Esophagus (tissue), 2 donors: Measurements from ENCODE around the gene CNPY1. TPM values are rescaled to one million over a fixed set of nuclear protein-coding genes. Genes with fewer than 3 reads are reported as not detected.

ENCODE experiments used
- H3K27ac ChIP-seq, 2 donors: one replicate each; pipeline ENCODE4 v1.5.1; 2013; ENCODE audit warnings: low read depth in 2 of 2, mild to moderate bottlenecking in 2 of 2, inconsistent platforms in 1 of 2, low read length in 1 of 2, moderate library complexity in 1 of 2
- H3K27me3 ChIP-seq, 2 donors: one replicate each; pipeline ENCODE4 v1.6.1; 2013; ENCODE audit warnings: low read length in 2 of 2, control low read depth in 1 of 2, mild to moderate bottlenecking in 1 of 2; ENCODE audit not compliant: insufficient read depth in 2 of 2, control insufficient read depth in 1 of 2
- H3K36me3 ChIP-seq, 2 donors: one replicate each; pipeline ENCODE4 v1.6.1; 2013; ENCODE audit warnings: low read length in 1 of 2; ENCODE audit not compliant: control insufficient read depth in 2 of 2, insufficient read depth in 2 of 2
- H3K4me1 ChIP-seq, 2 donors: one replicate each; pipeline ENCODE4 v1.6.1; 2013; ENCODE audit warnings: low read length in 1 of 2; ENCODE audit not compliant: control insufficient read depth in 2 of 2, insufficient read depth in 2 of 2
- H3K4me3 ChIP-seq, 2 donors: one replicate each; pipeline ENCODE4 v1.5.1; 2013; ENCODE audit warnings: low read length in 2 of 2, mild to moderate bottlenecking in 2 of 2, low read depth in 1 of 2, moderate library complexity in 1 of 2
- H3K9me3 ChIP-seq, 2 donors: one replicate each; pipeline ENCODE4 v1.6.1; 2013; ENCODE audit warnings: mild to moderate bottlenecking in 2 of 2, low read depth in 1 of 2, low read length in 1 of 2, moderate library complexity in 1 of 2; ENCODE audit not compliant: control insufficient read depth in 2 of 2, insufficient read depth in 1 of 2
- WGBS, 2 donors: extraction: QIAGEN DNeasy Blood & Tissue Kit; methylation state at CpG; one replicate each; pipeline ENCODE4 v1.1.7; 2013; 5-methylcytosine and 5-hydroxymethylcytosine counted together
- polyA plus RNA-seq, 2 donors: library from polyadenylated mRNA; stranded (reverse); fragments of 200-250 nt; gene quantifications; one replicate each; pipeline ENCODE4 v1.2.3, GENCODE V29; 2013
- donor health status: healthy with polysubstance abuse.
- donor health status: Bipolar disorder and iron deficiency.

Gene CNPY1
- polyA plus RNA-seq, 2 donors, result not detected

DNA sequence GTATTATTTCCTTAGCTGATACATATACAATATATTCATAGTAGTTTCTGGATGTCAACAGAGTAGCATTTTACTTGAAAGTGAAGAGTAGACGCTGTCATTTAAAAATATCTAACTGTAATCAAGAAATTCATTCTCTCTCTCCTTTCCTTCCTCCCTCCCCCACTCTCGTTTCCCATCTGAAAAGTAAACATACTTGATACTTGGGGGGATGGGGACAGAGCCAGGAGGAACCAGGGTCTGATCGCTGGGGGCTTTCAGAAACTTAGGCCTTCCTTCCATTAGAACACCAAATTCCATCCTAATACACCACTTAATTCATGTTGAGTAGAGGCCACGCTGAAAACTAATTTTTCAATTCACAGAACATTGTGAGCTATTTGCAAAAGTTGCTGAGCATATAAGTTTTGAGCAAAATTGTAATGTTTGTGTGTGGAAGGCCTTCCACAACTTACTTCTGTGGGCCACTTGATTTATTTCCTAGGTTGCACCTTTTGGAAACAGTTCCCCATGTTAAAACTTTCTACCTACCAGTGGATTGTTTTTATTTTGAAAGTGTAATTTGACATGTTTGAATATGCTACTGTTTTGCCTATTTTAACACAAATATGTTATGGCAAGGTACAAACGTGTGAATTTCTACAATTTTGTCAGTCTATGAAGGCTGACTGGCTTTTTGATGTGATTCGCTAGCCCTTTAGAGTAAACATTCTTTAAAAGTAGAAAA, 35.2 kb downstream of the CNPY1 start:
- H3K27me3 ChIP-seq, result peaks cover 10 to 16% of the 10 kb centered on the region in 2 donors
- no peaks in the 10 kb centered on the region for H3K36me3 ChIP-seq
- 11 to 21% methylated on average over 6 of the region's 6 CpGs for WGBS, 2 donors
- H3K4me1 ChIP-seq, result peaks cover 0 to 6% of the 10 kb centered on the region in 2 donors
- H3K4me3 ChIP-seq, result no peak overlapping the region
- H3K27ac ChIP-seq, result no peak overlapping the region
- peaks cover 0 to 2% of the 10 kb centered on the region in 2 donors for H3K9me3 ChIP-seq

DNA sequence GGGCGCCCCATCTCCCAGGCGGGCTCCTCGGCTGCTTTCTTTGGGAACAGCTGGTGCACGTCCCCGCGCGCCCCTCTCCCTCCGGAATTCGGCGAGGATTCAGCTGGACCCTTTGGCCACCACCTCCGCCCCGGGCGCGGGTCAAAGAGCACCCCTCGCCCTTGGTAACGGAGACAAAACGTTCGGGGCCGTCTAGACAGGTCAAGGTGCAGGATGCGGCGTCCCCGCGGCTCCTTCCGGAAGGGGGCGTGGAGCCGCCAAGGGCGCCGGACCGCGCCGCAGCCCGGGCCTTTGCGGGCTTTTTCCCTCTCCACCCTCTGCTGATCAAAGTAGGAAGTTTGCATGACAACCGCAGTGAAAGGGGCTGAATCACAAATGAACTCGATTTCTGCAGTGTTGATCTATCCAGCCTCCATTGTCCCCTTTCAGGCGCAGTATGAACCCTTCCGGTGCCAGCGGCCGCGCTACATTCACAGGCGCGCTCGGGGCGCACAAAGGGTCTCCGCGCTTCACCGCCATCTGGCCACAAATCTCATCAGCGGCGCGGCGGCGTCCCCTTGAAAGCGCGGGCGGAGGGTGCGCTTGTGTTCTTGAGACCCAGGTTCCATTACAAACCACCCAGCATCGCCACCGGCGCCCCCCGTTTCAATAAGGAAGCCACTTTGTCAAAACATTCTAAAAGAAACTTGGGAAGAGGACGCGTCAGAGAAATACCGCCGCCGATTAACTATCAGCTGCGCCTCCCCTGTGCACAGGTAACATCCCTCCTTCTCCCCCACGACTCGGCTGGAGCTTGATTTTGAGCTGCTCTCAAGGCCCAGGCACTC, 36.4 kb downstream of the CNPY1 start:
- H3K27ac ChIP-seq, result no peak overlapping the region
- peaks cover 0 to 6% of the 10 kb centered on the region in 2 donors for H3K4me1 ChIP-seq
- 5 to 6% methylated on average over 66 to 68 of the region's 68 CpGs for WGBS, 2 donors
- peaks cover 10 to 17% of the 10 kb centered on the region in 2 donors for H3K27me3 ChIP-seq
- H3K9me3 ChIP-seq, result peaks cover 0 to 2% of the 10 kb centered on the region in 2 donors
- H3K36me3 ChIP-seq, result no peaks in the 10 kb centered on the region
- no peak overlapping the region for H3K4me3 ChIP-seq

DNA sequence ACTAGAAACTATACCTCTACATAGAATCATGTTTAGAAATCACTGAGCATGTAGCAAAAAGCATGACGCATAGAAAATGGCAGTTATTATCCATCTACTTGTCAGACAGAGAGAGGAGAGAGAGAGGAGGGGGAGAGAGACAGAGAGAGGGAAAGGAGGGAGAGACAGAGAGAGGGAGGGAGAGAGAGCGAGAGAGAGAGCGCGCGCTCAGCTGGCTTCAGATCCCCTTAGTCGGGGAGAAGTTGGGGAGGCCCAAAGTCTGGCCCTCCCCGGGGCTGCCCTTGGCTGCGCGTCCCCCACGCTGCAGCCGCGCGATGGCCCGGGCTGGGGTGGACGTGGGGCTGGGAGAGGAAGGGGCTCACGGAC, 37.0 kb downstream of the CNPY1 start:
- 9 to 10% methylated on average over 10 to 16 of the region's 16 CpGs for WGBS, 2 donors
- H3K27me3 ChIP-seq, result peaks cover 10 to 19% of the 10 kb centered on the region in 2 donors
- H3K27ac ChIP-seq, result no peak overlapping the region
- H3K36me3 ChIP-seq, result no peaks in the 10 kb centered on the region
- H3K4me3 ChIP-seq, result no peak overlapping the region
- H3K4me1 ChIP-seq, result peaks cover 0 to 6% of the 10 kb centered on the region in 2 donors
- peaks cover 0 to 2% of the 10 kb centered on the region in 2 donors for H3K9me3 ChIP-seq

DNA sequence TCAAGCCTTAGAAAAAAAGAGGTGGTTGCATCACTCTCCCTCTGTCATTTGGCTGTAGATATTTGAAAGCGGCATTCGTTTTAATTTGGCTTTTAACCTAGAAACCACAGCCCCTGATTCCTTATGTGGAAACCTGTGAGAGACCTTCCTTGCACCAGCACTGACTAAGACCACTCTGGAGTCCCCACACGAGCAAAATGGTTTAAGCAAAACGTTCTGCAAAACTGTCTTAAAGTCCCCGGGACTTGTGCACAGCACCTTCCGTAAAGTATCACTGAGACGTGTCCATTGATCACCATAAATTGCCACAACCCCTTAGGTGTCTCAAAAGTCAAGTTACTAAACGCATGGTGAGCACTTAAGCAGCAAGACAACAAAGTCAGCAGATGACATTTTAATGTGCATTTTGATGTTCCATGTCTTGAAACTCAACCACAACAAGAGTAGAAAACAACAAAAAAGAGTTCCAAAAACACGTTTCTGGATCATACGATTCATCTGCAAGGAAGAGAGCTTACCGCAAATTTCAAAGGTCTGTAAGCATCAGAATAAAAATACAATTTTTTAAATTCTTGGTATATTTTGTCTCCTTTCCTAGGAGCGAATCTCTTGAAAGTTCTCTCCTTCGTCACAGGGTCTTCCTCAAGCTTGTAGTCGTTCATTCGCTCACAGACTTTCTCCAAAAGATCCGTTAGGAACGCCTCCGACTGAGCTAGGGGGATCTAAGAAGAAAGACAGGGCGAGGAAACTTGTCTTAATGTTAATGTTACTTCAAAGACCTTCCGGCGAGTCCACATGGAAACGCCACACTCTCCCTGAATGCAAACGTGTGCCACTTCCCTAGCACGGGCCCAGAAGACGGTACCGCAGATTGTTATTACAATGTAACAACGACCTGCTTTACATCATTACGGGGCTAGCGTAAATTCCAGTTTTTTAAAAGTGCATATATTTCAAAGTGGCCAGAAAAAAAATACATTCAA, 37.7 kb downstream of the CNPY1 start:
- H3K9me3 ChIP-seq, result peaks cover 0 to 2% of the 10 kb centered on the region in 2 donors
- no peak overlapping the region for H3K4me3 ChIP-seq
- H3K27me3 ChIP-seq, result peaks cover 10 to 19% of the 10 kb centered on the region in 2 donors
- H3K36me3 ChIP-seq, result no peaks in the 10 kb centered on the region
- no peak overlapping the region for H3K27ac ChIP-seq
- H3K4me1 ChIP-seq, result peaks cover 0 to 6% of the 10 kb centered on the region in 2 donors
- 17% methylated on average over 29 of the region's 29 CpGs for WGBS, 2 donors

DNA sequence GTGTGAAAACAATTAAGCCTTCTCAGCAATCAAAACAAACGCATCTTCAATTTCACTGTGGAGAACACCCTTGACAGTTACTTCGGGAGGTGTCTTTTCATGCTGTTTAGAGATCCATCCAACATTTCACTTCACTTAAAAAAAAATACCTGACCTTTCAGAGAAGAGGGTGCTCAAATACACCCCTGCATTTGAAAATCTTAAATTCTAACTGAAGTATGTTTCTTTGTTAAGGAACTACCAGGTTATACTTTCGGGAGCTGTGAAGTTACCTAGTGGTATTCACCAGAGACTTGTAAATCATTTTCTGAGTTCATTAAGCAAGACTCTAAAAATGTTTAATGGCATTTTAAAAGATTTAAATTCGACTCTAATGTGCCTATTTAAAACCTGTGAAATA, 38.8 kb downstream of the CNPY1 start:
- no peaks in the 10 kb centered on the region for H3K36me3 ChIP-seq
- H3K9me3 ChIP-seq, result peaks cover 0 to 2% of the 10 kb centered on the region in 2 donors
- H3K27ac ChIP-seq, result no peak overlapping the region
- WGBS, 2 donors, result 15 to 22% methylated on average over 4 of the region's 4 CpGs
- H3K4me3 ChIP-seq, result no peak overlapping the region
- H3K4me1 ChIP-seq, result peaks cover 0 to 6% of the 10 kb centered on the region in 2 donors
- peaks cover 10 to 19% of the 10 kb centered on the region in 2 donors for H3K27me3 ChIP-seq

DNA sequence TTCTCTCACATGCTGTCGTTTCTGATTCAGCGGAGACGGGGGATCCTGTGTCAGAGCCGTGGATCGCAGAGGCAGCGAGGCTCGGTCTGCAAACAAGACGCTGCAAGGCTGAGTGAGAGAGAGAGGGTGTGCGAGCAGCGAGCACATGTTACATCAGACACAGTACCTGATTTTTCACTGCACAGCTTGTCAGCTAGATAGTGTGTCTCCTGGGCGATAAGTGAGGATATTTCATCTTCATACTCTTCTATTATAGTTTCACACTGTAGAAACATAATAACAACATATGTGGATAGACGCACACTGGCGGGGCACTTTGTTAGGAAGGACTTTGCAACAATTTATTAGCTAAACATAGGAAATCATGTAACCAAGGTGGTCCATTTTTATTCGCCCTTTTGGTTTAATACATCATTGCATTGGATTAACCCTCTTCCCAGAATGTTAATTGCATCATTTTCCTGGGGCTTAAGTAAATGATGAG, 39.5 kb downstream of the CNPY1 start:
- Histone ChIP-seq H3K27me3 (peaks cover 10 to 19% of the 10 kb centered on the region in 2 donors), H3K27ac (no peak overlapping the region), H3K4me3 (no peak overlapping the region), H3K4me1 (peaks cover 0 to 6% of the 10 kb centered on the region in 2 donors), H3K36me3 (no peaks in the 10 kb centered on the region), H3K9me3 (peaks cover 0 to 2% of the 10 kb centered on the region in 2 donors)
- whole genome bisulfite sequencing, 2 donors, result 17 to 20% methylated on average over 14 of the region's 14 CpGs

DNA sequence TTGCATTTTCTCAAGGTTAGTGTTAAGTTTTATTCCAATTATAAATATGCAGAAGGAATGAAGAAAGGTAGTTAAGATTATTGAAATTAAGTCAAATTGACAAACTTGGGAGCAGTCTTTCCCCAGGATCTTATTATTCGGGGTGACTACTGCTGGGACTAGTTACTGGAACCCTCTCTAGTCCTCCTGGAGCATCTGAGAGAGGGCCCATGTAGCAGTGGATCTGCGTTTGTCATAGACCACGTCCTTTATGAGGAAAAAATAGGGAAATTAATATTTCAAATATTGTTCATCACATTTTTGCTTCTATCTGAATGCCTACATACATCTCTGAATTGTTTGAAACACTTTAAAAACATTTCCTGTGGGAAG, 41.0 kb downstream of the CNPY1 start:
- 23 to 41% methylated on average over 3 of the region's 3 CpGs for WGBS, 2 donors
- Histone ChIP-seq H3K4me1 (peaks cover 0 to 6% of the 10 kb centered on the region in 2 donors), H3K9me3 (peaks cover 0 to 2% of the 10 kb centered on the region in 2 donors), H3K4me3 (no peak overlapping the region), H3K36me3 (no peaks in the 10 kb centered on the region), H3K27me3 (peaks cover 15% of the 10 kb centered on the region in 2 donors), H3K27ac (no peak overlapping the region)

DNA sequence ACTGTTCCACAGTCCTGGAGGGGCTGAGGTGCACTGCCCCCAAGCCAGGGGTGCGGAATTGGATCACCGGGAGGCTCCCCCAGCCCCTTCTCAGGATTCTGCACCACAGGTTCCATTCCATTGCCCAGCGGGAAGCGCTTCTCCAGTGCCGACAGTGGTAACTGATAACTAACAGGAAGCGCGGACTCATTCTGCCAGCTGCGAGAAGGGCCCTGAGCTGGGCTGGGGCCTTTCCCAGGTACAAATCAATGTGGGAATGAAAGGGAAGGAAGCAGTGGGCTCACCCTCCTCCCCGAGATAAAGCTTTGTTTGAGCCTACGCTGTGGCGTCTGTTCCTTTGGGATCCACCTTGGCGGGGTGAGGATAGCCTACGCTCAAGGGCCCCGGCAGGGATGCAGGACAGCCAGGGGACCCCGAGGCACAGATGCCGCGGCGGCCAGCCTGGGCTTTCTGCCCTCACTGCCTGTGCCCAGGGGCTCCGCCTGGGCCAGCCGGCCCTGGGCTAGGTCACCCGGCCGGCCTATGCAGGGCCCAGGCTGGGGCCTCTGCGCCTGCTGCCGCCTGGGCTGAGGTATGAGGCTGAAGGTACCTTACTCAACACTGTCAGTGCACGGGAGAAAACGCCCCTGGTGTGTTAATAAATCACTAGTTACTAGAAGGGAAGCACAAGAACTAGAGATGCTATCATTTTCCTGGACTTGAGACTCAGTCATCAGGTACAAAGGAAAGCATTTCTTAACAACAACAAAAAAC, 49.0 kb downstream of the CNPY1 start:
- WGBS, 2 donors, result 73 to 75% methylated on average over 26 of the region's 26 CpGs
- peaks cover 4 to 5% of the 10 kb centered on the region in 2 donors for H3K27me3 ChIP-seq
- no peaks in the 10 kb centered on the region for H3K36me3 ChIP-seq
- peaks cover 0 to 1% of the 10 kb centered on the region in 2 donors for H3K9me3 ChIP-seq
- no peaks in the 10 kb centered on the region for H3K4me1 ChIP-seq
- no peak overlapping the region for H3K4me3 ChIP-seq
- H3K27ac ChIP-seq, result no peak overlapping the region
